HEK293 (cell line): ENCODE results near the gene CYB5D1.
A peak's percentile ranks its signal among the peaks of the same experiment; 100 is the strongest.

ENCODE experiments used
- GLIS2 ChIP-seq: fragments of 450-650 bp; formaldehyde crosslinking; IDR thresholded peaks from 2 replicates; pipeline ENCODE4 v1.5.1; 2016; ENCODE audit warnings: missing biosample characterization, missing genetic modification characterization
- KLF8 ChIP-seq: fragments of 450-650 bp; formaldehyde crosslinking; IDR thresholded peaks from 2 replicates; pipeline ENCODE4 v1.5.1; 2016; ENCODE audit warnings: missing biosample characterization, missing genetic modification characterization
- MYNN ChIP-seq: fragments of 450-650 bp; formaldehyde crosslinking; IDR thresholded peaks from 2 replicates; pipeline ENCODE4 v1.5.1; 2016; ENCODE audit warnings: missing biosample characterization, missing genetic modification characterization, borderline replicate concordance
- OVOL3 ChIP-seq: fragments of 450-650 bp; formaldehyde crosslinking; IDR thresholded peaks from 2 replicates; pipeline ENCODE4 v1.5.1; 2016; ENCODE audit warnings: missing biosample characterization, missing genetic modification characterization
- ZBTB8A ChIP-seq: fragments of 450-650 bp; formaldehyde crosslinking; IDR thresholded peaks from 2 replicates; pipeline ENCODE4 v1.5.1; 2016; ENCODE audit warnings: missing biosample characterization, missing genetic modification characterization
- ZNF335 ChIP-seq: fragments of 450-650 bp; formaldehyde crosslinking; conservative IDR thresholded peaks from 2 replicates; pipeline ENCODE4 v1.5.1; 2016; ENCODE audit warnings: missing biosample characterization, missing genetic modification characterization
- ZNF404 ChIP-seq: fragments of 450-650 bp; formaldehyde crosslinking; IDR thresholded peaks from 2 replicates; pipeline ENCODE4 v1.5.1; 2017; ENCODE audit warnings: missing biosample characterization, missing genetic modification characterization
- ZNF416 ChIP-seq: fragments of 450-650 bp; formaldehyde crosslinking; IDR thresholded peaks from 2 replicates; pipeline ENCODE4 v1.5.1; 2016; ENCODE audit warnings: missing biosample characterization, missing genetic modification characterization
- ZNF426 ChIP-seq: fragments of 450-650 bp; formaldehyde crosslinking; IDR thresholded peaks from 2 replicates; pipeline ENCODE4 v1.5.1; 2017; ENCODE audit warnings: missing biosample characterization, missing genetic modification characterization, mild to moderate bottlenecking, inconsistent platforms, moderate library complexity
- ZNF544 ChIP-seq: fragments of 450-650 bp; formaldehyde crosslinking; IDR thresholded peaks from 2 replicates; pipeline ENCODE4 v1.5.0; 2017; ENCODE audit warnings: missing biosample characterization, missing genetic modification characterization
- ZNF555 ChIP-seq: fragments of 450-650 bp; formaldehyde crosslinking; conservative IDR thresholded peaks from 2 replicates; pipeline ENCODE4 v1.5.1; 2017; ENCODE audit warnings: missing biosample characterization, mild to moderate bottlenecking, missing genetic modification characterization, inconsistent platforms
- ZNF664 ChIP-seq: fragments of 450-650 bp; formaldehyde crosslinking; IDR thresholded peaks from 2 replicates; pipeline ENCODE4 v1.5.1; 2016; ENCODE audit warnings: missing biosample characterization, missing genetic modification characterization
- ZNF707 ChIP-seq: fragments of 450-650 bp; formaldehyde crosslinking; IDR thresholded peaks from 2 replicates; pipeline ENCODE4 v1.5.1; 2016; ENCODE audit warnings: missing biosample characterization, missing genetic modification characterization
- ZNF830 ChIP-seq: fragments of 450-650 bp; IDR thresholded peaks from 2 replicates; pipeline ENCODE4 v1.5.0; 2018; ENCODE audit warnings: missing biosample characterization, missing genetic modification characterization, low read depth, mild to moderate bottlenecking, moderate library complexity
- ZSCAN23 ChIP-seq: fragments of 450-650 bp; formaldehyde crosslinking; IDR thresholded peaks from 2 replicates; pipeline ENCODE4 v1.5.1; 2016; ENCODE audit warnings: missing biosample characterization, missing genetic modification characterization
- TF ChIP-seq, protein P1 (sequence below): fragments of 450-650 bp; formaldehyde crosslinking; IDR thresholded peaks from 2 replicates; pipeline ENCODE4 v1.5.1; 2016; ENCODE audit warnings: missing biosample characterization, missing genetic modification characterization
- TF ChIP-seq, protein P2 (sequence below): fragments of 450-650 bp; formaldehyde crosslinking; IDR thresholded peaks from 2 replicates; pipeline ENCODE4 v1.5.1; 2016; ENCODE audit warnings: missing biosample characterization, missing genetic modification characterization, borderline replicate concordance
- TF ChIP-seq, protein P3 (sequence below): fragments of 450-650 bp; formaldehyde crosslinking; conservative IDR thresholded peaks from 2 replicates; pipeline ENCODE4 v1.5.1; 2016; ENCODE audit warnings: low read depth, missing biosample characterization, missing genetic modification characterization
- TF ChIP-seq, protein P4 (sequence below): fragments of 450-650 bp; formaldehyde crosslinking; IDR thresholded peaks from 2 replicates; pipeline ENCODE4 v1.5.1; 2016; ENCODE audit warnings: missing biosample characterization, missing genetic modification characterization, borderline replicate concordance
- TF ChIP-seq, protein P5 (sequence below): fragments of 450-650 bp; IDR thresholded peaks from 2 replicates; pipeline ENCODE4 v1.5.1; 2018; ENCODE audit warnings: missing biosample characterization, missing genetic modification characterization
- TF ChIP-seq, protein P6 (sequence below): fragments of 450-650 bp; formaldehyde crosslinking; IDR thresholded peaks from 2 replicates; pipeline ENCODE4 v1.5.1; 2016; ENCODE audit warnings: missing biosample characterization, missing genetic modification characterization

The CYB5D1 gene

DNA sequence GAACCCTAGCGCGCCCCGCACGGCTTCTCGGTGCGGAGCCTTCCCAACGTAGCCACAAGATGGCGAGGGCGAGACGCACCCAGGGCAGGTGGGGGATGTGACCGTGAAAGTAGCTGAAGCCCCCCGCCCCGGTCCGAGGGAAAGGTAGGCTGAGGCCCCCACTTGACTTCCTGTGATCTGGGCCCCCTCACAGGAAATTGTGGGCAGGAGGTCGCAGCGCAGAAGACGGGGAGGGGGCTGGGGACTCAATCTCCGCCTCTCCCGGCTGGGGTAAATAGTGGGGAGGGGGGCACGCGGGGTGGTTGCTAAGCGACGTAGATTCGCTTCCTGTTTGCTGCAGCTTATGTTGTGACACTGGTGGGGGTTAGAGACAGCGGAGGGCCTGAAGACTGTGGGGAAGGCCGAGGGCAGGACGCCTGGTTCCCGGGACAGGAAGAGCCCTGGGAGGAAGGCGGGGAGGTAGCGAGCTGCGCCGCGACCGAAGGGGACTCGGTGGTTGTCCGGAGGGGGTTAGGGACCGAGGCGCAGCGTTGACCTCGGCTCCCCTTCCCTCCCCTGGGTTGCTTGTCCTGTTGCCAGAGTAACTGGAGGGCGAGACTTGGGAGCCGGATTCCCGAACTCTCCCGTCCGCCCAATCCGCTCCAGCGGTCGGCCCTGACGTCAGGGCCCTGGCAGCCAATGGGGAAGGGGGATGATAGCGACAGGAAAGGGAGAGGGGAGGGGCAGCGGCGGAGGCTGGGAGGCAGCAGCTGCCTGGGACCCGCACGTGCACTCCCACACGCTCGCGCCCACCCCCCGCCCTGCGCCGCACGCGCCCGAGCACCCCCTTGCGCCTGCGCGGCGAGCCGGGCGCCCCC is 22.6 kb upstream of the CYB5D1 start (continued):
- TF ChIP-seq, protein P1, sequence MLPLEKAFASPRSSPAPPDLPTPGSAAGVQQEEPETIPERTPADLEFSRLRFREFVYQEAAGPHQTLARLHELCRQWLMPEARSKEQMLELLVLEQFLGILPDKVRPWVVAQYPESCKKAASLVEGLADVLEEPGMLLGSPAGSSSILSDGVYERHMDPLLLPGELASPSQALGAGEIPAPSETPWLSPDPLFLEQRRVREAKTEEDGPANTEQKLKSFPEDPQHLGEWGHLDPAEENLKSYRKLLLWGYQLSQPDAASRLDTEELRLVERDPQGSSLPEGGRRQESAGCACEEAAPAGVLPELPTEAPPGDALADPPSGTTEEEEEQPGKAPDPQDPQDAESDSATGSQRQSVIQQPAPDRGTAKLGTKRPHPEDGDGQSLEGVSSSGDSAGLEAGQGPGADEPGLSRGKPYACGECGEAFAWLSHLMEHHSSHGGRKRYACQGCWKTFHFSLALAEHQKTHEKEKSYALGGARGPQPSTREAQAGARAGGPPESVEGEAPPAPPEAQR: no peak
- TF ChIP-seq ZBTB8A (tag by site-specific recombination): peak; percentile 3
- no peak for TF ChIP-seq KLF8
- TF ChIP-seq ZSCAN23 (tag by site-specific recombination): peak; percentile 13; the same call in 1 of the 2 replicates
- TF ChIP-seq GLIS2 (tag by site-specific recombination): peak; percentile 92
- TF ChIP-seq ZNF544: no peak
- TF ChIP-seq, protein P2, sequence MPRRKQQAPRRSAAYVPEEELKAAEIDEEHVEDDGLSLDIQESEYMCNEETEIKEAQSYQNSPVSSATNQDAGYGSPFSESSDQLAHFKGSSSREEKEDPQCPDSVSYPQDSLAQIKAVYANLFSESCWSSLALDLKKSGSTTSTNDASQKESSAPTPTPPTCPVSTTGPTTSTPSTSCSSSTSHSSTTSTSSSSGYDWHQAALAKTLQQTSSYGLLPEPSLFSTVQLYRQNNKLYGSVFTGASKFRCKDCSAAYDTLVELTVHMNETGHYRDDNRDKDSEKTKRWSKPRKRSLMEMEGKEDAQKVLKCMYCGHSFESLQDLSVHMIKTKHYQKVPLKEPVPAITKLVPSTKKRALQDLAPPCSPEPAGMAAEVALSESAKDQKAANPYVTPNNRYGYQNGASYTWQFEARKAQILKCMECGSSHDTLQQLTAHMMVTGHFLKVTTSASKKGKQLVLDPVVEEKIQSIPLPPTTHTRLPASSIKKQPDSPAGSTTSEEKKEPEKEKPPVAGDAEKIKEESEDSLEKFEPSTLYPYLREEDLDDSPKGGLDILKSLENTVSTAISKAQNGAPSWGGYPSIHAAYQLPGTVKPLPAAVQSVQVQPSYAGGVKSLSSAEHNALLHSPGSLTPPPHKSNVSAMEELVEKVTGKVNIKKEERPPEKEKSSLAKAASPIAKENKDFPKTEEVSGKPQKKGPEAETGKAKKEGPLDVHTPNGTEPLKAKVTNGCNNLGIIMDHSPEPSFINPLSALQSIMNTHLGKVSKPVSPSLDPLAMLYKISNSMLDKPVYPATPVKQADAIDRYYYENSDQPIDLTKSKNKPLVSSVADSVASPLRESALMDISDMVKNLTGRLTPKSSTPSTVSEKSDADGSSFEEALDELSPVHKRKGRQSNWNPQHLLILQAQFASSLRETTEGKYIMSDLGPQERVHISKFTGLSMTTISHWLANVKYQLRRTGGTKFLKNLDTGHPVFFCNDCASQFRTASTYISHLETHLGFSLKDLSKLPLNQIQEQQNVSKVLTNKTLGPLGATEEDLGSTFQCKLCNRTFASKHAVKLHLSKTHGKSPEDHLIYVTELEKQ (tag by site-specific recombination): no peak
- TF ChIP-seq, protein P3, sequence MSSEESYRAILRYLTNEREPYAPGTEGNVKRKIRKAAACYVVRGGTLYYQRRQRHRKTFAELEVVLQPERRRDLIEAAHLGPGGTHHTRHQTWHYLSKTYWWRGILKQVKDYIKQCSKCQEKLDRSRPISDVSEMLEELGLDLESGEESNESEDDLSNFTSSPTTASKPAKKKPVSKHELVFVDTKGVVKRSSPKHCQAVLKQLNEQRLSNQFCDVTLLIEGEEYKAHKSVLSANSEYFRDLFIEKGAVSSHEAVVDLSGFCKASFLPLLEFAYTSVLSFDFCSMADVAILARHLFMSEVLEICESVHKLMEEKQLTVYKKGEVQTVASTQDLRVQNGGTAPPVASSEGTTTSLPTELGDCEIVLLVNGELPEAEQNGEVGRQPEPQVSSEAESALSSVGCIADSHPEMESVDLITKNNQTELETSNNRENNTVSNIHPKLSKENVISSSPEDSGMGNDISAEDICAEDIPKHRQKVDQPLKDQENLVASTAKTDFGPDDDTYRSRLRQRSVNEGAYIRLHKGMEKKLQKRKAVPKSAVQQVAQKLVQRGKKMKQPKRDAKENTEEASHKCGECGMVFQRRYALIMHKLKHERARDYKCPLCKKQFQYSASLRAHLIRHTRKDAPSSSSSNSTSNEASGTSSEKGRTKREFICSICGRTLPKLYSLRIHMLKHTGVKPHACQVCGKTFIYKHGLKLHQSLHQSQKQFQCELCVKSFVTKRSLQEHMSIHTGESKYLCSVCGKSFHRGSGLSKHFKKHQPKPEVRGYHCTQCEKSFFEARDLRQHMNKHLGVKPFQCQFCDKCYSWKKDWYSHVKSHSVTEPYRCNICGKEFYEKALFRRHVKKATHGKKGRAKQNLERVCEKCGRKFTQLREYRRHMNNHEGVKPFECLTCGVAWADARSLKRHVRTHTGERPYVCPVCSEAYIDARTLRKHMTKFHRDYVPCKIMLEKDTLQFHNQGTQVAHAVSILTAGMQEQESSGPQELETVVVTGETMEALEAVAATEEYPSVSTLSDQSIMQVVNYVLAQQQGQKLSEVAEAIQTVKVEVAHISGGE (tag by site-specific recombination): peak; percentile 93
- TF ChIP-seq, protein P4, sequence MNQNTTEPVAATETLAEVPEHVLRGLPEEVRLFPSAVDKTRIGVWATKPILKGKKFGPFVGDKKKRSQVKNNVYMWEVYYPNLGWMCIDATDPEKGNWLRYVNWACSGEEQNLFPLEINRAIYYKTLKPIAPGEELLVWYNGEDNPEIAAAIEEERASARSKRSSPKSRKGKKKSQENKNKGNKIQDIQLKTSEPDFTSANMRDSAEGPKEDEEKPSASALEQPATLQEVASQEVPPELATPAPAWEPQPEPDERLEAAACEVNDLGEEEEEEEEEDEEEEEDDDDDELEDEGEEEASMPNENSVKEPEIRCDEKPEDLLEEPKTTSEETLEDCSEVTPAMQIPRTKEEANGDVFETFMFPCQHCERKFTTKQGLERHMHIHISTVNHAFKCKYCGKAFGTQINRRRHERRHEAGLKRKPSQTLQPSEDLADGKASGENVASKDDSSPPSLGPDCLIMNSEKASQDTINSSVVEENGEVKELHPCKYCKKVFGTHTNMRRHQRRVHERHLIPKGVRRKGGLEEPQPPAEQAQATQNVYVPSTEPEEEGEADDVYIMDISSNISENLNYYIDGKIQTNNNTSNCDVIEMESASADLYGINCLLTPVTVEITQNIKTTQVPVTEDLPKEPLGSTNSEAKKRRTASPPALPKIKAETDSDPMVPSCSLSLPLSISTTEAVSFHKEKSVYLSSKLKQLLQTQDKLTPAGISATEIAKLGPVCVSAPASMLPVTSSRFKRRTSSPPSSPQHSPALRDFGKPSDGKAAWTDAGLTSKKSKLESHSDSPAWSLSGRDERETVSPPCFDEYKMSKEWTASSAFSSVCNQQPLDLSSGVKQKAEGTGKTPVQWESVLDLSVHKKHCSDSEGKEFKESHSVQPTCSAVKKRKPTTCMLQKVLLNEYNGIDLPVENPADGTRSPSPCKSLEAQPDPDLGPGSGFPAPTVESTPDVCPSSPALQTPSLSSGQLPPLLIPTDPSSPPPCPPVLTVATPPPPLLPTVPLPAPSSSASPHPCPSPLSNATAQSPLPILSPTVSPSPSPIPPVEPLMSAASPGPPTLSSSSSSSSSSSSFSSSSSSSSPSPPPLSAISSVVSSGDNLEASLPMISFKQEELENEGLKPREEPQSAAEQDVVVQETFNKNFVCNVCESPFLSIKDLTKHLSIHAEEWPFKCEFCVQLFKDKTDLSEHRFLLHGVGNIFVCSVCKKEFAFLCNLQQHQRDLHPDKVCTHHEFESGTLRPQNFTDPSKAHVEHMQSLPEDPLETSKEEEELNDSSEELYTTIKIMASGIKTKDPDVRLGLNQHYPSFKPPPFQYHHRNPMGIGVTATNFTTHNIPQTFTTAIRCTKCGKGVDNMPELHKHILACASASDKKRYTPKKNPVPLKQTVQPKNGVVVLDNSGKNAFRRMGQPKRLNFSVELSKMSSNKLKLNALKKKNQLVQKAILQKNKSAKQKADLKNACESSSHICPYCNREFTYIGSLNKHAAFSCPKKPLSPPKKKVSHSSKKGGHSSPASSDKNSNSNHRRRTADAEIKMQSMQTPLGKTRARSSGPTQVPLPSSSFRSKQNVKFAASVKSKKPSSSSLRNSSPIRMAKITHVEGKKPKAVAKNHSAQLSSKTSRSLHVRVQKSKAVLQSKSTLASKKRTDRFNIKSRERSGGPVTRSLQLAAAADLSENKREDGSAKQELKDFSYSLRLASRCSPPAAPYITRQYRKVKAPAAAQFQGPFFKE: no peak
- TF ChIP-seq ZNF830 (tag by site-specific recombination): no peak
- TF ChIP-seq ZNF404 (tag by site-specific recombination): no peak
- TF ChIP-seq, protein P5, sequence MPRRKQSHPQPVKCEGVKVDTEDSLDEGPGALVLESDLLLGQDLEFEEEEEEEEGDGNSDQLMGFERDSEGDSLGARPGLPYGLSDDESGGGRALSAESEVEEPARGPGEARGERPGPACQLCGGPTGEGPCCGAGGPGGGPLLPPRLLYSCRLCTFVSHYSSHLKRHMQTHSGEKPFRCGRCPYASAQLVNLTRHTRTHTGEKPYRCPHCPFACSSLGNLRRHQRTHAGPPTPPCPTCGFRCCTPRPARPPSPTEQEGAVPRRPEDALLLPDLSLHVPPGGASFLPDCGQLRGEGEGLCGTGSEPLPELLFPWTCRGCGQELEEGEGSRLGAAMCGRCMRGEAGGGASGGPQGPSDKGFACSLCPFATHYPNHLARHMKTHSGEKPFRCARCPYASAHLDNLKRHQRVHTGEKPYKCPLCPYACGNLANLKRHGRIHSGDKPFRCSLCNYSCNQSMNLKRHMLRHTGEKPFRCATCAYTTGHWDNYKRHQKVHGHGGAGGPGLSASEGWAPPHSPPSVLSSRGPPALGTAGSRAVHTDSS (tag by site-specific recombination): no peak; the same call in 1 of the 2 replicates
- TF ChIP-seq OVOL3: no peak
- TF ChIP-seq ZNF335: peak; percentile 62; the same call in 1 of the 2 replicates
- no peak for TF ChIP-seq ZNF707 (tag by site-specific recombination)
- peak; percentile 91 for TF ChIP-seq MYNN (tag by site-specific recombination)
- no peak for TF ChIP-seq ZNF555 (tag by site-specific recombination)
- TF ChIP-seq ZNF426 (tag by site-specific recombination): no peak
- no peak for TF ChIP-seq ZNF664
- TF ChIP-seq, protein P6, sequence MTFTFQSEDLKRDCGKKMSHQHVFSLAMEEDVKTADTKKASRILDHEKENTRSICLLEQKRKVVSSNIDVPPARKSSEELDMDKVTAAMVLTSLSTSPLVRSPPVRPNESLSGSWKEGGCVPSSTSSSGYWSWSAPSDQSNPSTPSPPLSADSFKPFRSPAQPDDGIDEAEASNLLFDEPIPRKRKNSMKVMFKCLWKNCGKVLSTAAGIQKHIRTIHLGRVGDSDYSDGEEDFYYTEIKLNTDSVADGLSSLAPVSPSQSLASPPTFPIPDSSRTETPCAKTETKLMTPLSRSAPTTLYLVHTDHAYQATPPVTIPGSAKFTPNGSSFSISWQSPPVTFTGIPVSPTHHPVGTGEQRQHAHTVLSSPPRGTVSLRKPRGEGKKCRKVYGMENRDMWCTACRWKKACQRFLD (tag by site-specific recombination): no peak
- TF ChIP-seq ZNF416 (tag by site-specific recombination): no peak
